GM10847 (cell line): ENCODE measurements around the gene PFDN5.
A peak's percentile ranks its signal among the peaks of the same experiment; 100 is the strongest.

Experiments
- POLR2A ChIP-seq: IDR thresholded peaks from 2 replicates; pipeline ENCODE4 v1.6.1; 2011; ENCODE audit not compliant: insufficient read length; ENCODE audit errors: extremely low read depth

Gene PFDN5

DNA sequence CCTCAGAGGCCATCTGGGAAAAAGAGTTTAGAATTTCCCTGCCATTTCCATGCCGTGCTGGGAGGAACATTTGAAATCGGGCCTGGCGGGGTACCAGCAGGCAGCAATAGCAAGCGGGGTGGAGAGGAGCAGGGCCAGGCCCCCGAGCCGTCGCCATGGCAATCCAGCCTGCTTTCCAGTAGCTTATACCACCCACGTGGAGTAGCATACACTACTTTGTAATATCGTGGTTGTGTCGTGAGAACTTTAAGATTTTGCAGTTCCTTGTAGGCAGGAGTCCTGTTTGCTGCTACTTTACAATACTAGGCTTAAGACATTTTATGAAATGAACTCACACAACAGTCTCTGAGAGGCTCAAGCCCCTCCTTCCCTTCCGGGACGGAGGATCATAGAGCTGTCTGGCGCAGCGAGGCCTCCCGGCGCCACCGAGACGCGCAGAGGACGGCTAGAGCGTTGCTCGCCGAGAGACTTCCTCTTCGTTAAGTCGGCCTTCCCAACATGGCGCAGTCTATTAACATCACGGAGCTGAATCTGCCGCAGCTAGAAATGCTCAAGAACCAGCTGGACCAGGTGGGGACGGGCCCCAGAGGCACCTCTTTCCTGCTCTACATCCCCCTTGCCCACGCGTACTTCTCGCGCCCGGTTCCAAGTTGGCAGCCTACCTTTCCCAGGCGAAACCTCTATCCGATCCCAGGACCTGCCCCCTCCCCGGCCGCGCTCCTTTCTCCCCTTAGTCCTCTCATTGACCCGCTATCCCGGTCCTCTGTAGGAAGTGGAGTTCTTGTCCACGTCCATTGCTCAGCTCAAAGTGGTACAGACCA, at the start of gene PFDN5:
PFDN5 (plus strand) TSS at position 473 of the 821 bp plus-strand sequence; CDS start at position 499, 26 bp downstream.
- TF ChIP-seq POLR2A, result peak; percentile 64

- peak; percentile 68 for TF ChIP-seq POLR2A
These were observed 43.6 kb upstream of the PFDN5 start for GRCh38 chr12:53251477-53252348.

GRCh38 chr12:53252349-53252916, 42.9 kb upstream of the PFDN5 start:
- TF ChIP-seq POLR2A, result no peak

- no peak for TF ChIP-seq POLR2A
These were observed 42.0 kb upstream of the PFDN5 start for GRCh38 chr12:53253298-53253697.

- no peak for TF ChIP-seq POLR2A
These were observed 40.4 kb upstream of the PFDN5 start for GRCh38 chr12:53254816-53255545.

- TF ChIP-seq POLR2A, result no peak
These were observed 39.3 kb upstream of the PFDN5 start for GRCh38 chr12:53255996-53256395.

DNA sequence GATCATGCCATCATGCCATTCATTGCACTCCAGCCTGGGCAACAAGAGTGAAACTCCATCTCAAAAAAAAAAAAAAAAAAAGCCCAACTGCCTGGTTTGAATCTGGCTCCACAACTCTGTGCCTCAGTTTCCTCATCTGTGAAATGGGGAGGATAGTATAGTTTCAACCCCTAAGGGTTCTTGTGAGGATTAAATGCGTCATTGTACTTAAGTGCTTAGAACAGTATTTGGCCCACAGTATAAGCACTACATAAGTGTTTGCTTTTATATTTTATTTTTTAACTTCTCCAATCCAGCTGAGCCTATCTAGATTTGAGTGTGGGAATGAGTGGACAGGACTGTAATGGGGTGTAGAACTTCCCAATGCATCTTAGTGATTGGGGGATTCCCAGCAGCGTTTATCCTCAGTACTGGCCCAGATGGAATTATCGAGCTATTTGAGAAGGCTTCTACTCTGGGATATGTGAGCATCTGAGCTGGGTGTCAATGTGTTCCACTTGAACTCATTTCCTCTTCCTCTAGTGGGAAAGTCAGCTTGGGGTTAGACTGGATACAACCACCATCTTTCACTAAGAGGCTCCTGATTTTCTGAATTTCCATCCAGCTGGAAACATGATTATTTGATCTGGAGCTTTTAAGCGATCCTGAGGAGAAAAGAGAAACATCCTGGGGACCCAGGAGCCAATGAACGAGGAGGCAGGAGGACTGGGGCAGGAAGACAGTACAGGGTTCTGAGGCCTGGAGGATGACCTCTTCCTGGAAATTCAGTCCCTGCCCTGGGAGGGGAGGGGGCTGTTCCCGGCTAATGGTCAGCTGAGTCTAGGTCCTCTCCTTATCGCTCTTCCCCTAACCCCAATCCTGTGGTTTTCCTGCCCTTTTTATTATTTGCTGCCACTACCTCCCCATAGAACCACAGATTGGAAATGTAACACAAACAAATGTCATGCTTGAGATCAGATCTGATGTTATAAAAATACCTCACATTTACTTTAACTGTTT, 36.5 kb upstream of the PFDN5 start:
- no peak for TF ChIP-seq POLR2A

DNA sequence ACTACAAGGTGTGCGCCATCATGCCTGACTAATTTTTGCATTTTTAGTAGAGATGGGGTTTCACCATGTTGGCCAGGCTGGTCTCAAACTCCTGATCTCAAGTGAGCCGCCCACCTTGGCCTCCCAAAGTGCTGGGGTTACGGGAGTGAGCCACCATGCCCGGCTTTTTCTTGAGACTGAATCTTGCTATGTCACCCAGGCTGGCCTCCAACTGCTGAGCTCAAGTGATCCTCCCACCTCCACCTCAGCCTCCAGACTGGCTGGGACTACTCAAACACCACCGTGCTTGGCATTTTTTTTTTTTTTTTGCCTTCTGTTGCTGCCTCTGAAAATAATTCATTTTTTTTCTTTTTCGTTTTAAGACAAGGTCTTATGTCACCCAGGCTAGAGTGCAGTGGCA, 35.5 kb upstream of the PFDN5 start:
- TF ChIP-seq POLR2A, result no peak

DNA sequence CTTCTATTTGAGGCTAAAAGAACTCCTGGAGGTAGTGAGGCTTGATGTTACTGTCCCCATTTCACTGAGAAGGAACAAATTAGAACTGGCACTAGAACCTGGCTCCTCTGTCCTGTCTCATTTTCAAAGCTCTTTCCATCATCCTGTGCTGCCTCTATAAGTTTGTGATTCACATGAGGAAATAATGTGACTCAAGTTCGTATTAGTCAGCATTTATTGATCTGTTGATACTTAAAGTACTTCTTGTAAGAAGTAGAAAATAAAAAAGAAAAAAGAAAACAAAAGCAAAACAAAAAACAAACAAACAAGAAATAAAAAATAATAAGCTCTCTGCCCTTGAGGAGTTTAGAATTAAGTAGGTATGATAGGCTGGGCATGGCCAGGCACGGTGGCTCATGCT, 29.6 kb upstream of the PFDN5 start:
- TF ChIP-seq POLR2A, result no peak

DNA sequence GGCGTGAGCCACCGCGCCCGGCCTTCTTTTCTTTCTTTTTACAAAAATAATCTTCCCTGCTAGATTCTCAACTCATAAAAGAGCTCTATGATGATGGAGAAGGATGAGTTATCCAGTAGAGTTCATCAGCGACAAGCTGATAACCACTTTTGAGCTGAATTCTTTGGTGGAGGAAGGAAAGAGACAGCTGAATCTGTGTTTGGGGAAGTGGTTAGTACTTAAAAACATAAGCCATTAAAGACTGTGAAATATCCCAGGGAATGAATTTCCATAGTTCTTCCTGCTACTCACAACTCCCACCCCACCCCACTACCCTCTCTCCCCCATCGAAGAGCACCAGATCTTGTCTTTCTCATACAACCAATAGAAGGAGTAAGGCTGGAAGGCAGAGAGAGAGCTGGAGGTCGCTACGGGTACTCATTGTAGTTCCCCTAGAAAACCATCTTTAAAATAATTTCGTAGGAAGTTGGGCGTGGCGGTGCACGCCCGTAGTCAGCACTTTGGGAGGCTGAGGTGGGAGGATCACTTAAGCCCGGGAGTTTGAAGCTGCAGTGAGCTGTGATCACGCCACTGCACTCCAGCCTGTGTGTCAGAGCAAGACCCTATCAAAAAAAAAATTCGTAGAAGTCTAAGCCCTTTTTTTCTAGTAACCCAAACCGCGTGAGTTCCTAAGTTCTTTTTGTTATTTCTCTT, 27.9 kb upstream of the PFDN5 start:
- no peak for TF ChIP-seq POLR2A

DNA sequence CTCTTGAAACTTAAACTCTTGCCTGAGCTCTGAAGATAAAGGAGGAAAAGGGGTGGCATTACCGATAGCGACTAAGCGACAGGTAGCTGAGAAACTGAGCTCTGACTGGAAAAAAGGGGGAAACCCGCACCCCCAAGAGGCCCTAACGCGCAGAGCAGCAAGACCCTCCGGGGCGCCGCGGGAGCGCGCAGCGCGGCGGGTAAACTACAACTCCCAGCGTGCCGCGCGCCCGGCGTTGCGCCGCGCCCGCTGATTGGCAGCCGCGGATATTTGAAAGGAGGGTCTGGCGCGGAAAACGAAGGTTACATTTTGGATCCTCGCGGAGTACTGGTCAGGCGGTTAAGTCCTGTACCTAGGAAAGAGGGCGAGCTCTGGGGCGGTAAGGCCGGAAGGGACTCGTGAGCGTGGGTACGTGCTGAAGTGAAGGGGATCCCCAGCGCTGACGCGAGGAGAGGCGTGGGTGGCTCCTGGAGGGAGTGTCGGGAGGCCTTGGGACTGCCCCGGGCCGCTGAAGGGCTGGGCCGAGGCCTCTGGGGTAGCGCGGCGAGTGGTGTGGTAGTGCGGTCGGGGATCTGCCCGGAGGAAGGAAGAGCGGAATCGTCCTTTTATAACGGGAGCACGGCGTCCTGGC, 27.2 kb upstream of the PFDN5 start, which contains the start of gene ESPL1:
ESPL1 (plus strand) TSS at position 301 of the 631 bp plus-strand sequence. CDS start 468 bp downstream, outside the sequence.
- peak; percentile 41 for TF ChIP-seq POLR2A

GRCh38 chr12:53268630-53269562, 26.4 kb upstream of the PFDN5 start:
- no peak for TF ChIP-seq POLR2A
